NK-92 (cell line): ENCODE data around the gene FAM43B.
A peak's percentile ranks its signal among the peaks of the same experiment; 100 is the strongest.
"Not testable (repeated sequence)": the region's sequence is repeated elsewhere in the genome, so short reads cannot be mapped to it uniquely, and the experiment has no call there.

Source experiments
- DNase-seq: peaks from one replicate; lab custom pipeline; 2025; ENCODE audit not compliant: unreplicated experiment; lab: John Stamatoyannopoulos, UW

FAM43B gene, protein sequence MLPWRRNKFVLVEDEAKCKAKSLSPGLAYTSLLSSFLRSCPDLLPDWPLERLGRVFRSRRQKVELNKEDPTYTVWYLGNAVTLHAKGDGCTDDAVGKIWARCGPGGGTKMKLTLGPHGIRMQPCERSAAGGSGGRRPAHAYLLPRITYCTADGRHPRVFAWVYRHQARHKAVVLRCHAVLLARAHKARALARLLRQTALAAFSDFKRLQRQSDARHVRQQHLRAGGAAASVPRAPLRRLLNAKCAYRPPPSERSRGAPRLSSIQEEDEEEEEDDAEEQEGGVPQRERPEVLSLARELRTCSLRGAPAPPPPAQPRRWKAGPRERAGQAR

DNA sequence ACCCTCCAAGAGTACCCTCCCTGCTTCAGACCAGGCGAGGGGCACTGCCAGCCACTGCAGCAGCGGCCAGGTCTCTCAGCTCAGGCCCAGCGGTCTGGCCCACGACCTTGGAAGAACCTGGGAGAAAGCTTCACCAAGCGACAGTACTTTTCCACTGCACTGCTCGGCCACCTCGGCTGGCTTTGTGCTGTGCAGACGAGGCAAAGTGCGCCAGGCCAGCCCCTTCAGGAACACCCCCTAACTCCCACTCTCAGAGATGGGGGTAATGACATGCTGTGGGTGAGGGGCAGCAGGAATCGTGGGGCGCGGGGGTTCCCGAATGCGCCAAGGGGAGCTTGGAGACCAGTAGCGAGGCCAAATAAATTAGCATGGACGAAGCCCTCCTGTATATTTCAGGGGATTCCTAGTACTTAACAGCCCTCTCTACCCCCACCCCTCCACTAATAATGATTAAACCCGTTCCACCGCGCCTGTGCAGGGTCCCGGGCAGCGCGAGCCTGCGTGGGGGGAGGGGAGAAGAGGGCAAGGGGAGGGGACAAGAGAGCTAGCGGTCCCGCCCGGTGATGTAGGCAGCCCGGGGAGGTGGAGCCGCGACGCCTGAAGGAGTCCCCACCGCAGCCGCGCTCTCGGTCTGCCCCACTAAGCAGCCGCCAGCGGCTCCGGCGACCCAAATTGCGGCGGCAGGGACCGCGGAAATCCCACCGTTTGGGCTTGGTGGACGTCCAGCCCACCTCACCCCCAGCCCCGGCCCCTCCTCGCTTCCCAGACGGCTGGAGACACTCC is at the start of gene FAM43B:
TSS of gene FAM43B (plus strand) at position 629 of the 783 bp plus-strand sequence. CDS start 401 bp downstream, outside the sequence.
- no peak for DNase-seq

DNA sequence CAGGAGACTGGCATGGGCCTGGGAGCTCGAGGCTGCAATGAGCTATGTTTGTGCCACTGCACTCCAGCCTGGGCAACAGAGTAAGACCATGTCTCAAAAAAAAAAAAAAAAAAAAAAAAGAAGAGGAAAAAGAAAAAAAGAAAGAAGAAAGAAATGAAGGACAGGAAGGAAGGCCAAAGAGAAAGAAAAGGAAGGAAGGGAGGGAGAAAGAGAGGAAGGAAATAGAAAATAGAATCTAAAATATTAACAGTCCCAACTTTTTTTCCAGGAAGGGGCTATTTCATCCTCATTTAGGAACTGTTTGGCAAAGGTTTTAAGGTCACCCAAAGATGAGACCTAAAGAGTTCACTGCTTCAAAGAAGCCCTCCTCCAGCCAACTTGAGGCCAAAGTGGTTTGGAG is 46.9 kb upstream of the FAM43B start:
- DNase-seq, result no peak

DNA sequence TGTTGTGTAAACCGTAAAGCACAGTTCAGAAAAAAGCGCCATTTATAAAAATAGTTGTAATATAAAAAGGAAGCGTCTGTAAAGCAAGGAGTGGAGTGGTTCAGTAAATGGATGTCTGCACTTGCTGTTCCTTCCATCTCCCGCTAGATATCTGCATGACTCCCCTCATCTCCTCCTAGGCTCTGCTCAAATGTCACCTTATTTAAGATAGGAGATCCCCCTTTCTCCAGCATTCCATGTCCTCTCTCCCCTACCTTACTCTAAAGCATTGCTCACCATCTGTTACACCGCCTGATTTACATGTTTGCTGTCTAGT is 45.2 kb upstream of the FAM43B start:
- DNase-seq, result no peak

DNA sequence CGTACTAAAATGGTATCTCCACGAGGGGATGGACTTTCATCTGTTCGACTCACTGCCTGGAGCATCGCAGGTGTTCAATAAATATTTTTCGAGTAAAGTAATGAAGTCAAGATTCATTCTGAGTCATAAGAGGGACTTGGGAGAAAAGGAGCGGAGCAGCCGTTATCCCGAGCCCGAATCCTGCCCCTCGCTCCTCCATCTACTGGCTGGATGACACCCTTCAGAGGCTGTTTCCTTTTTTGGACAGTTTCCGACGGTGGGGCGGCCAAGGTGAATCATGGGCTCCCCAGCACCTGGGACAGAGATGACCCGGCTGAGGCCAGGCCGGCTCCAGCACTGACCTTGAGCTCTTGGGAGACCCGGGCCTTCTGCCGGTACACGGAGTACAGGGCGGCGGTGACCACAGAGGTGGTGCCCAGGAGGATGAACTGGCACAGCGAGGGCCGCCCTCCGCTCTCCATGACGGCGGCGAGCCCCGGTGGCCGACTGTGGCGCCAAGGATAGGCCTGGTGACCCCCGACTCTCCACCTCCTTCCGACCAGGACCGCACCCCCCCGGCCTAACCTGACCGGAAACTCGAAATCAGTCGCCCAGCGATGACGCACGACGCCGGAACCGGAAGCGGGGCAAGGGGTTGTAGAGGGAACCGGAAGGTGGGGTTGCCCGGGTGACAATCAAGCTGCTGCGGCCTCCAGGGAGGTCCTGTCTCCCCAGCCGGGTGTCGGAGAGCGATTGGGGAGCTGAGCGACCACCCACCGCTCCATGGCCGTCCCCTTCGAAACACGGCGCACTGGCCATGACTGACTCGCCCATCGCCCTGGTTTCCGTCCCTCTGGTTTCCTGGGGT is 44.6 kb upstream of the FAM43B start, which contains the start of gene MUL1:
TSS of gene MUL1 (minus strand) at position 588 of the 847 bp plus-strand sequence. CDS start at position 461, 127 bp downstream.
- DNase-seq, result peak; percentile 23

DNA sequence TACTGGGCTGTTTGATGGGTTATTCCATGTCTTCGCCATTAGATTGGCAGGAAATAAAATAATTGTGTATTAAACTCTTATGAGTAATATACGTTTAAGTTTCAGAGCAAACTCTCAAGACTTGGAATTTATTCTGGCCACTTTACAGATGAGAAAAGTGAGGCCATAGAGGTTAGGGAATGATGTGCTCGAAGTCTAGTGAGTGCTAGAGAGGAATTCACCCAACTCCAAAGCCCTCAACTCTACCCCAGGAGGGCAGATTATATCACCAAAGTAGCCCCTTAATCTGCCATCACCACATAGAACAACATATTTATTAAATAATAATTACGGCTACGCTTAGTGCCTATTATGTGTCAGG is 44.0 kb upstream of the FAM43B start:
- DNase-seq, result no peak

DNA sequence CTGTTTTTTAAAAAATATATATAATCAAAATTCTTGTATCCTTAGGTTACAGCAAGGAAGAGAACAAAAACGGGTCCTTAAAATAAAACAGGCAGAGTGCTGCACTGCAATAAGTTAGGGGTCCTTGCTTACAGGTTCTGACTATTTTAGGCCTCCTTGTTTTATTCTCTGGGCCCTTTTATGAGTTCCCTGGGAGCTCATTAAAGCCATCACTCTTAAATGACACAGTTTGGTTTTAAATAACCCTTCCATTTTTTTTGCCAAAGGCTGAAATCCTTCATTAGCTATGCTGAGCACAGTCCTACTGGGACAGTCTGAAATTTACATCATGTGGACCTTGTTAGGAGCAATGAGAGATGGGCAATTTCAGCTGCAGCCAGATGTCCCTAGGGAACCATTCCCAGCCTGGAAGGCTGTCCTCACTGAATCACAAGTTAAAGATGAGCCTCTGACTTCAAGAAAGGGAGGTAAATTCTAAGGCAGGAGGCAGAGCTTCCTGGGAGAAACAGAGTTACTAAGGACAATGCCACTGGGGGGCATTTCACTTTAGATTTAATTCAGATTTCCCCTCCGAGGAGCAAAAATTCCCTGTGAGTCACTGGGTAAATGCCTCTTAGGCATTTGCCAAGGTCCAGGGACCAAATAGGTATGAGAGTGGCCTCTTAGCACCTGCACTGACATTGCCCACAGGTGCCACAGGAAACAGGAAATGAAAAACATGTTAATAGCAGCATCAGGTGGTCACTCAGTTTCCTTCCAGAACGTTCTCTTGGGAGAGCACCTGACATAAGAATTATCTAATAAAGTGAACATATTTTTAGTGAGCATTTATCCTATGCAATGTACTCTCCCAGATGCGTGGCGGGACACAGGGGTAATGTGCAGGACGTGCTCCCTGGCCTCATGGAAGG is 40.6 kb upstream of the FAM43B start:
- DNase-seq, result no peak

DNA sequence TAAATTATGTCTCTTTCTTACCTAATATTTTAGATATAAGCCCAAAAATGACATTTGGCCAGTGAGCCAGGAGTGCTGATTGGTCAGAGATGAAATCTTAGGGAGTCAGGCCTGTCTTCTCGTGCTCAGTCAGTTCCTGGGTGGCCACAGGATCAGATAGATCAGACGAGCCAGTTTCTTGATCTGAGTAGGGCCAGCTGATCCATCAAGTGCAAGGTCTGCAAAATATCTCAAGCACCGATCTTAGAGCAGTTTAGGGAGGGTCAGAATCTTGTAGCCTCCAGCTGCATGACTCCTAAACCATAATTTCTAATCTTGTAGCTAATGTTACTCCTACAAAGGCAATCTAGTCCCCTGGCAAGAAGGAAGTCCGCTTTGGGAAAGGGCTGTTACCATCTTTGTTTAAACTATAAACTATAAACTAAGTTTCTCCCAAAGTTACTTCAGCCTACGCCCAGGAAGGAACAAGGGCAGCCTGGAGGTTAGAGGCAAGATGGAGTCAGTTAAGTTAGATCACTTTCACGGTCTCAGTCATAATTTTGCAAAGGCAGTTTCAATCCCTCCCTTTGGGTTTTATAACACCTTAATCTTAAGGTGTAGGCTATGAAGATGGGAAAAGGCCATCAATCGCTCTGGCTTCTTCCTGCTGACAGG is 32.6 kb upstream of the FAM43B start:
- not testable (repeated sequence) for DNase-seq

DNA sequence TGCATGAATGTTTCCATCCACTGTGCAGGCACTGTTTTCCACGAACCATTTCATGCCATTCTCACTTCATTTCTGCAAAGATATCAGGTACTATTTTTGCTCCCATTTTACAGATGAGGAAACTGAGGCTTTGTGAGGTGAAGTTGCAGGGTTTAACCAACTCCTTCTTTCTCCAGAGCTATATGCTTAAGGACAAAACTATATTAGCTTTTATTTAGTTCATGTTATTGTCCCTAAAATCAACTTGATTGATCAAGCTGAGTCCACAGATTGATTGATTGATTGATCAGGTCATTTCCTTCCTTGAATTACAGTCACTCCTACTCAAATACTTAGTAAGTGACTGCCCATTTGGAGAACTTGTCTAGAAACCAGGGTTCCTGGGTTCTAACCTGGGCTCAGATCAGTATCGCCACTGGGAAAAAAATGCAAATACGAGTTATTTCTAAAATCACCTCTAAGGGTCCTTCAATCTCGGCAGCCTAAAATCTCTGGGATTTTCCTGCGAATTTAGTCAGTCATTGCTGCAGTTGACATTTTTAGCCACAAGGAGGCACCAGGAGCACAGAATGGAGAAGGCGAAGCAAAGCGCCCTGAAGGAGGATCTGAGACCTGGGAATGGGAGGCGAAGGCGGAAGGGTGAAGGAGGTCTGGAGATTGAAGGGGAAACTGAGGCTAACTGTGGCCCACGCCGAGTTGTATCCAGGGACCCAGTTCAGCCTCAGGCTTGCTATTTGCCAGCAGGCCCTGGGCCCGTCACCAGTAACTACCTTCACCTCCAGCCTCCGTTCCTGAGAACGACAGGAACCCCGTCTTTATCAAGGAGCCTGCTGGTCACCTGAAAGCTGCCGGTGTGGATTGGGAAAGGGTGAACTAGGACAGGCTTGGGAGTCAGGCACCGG is 30.2 kb upstream of the FAM43B start:
- no peak for DNase-seq

DNA sequence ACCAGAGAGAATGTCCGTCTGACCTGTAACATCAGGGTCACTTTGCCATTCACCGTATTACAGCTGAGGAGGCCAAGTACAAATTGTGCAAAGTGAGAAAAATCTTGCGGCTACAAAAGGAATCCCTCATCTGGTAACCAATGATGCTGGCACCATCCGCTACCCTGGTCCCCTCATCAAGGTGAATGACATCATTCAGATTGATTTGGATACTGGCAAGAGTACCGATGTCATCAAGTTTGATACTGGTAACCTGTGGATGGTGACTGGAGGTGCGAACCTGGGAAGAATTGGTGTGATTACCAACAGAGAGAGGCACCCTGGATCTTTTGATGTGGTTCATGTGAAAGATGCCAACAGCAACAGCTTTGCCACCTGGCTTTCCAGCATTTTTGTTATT is 26.1 kb upstream of the FAM43B start:
- DNase-seq, result no peak

DNA sequence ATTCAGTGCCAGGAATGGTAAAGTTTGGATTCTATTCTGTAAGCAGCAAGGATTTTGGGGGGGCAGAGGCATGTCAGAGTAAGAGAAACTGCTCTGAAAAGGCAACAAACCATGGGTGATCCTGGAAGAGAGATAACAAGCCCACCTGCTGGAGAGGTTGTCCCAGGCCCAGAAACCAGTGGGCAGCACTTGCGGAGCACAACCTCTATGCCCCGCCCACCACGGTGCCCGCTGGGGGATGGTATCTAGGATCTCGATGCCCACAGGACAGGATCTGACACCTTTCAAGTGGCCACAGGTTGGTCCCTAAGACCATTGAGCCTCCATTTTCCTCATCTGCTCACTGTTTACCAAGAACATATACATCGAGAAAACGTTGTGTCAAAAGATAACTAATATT is 24.2 kb upstream of the FAM43B start:
- DNase-seq, result no peak

DNA sequence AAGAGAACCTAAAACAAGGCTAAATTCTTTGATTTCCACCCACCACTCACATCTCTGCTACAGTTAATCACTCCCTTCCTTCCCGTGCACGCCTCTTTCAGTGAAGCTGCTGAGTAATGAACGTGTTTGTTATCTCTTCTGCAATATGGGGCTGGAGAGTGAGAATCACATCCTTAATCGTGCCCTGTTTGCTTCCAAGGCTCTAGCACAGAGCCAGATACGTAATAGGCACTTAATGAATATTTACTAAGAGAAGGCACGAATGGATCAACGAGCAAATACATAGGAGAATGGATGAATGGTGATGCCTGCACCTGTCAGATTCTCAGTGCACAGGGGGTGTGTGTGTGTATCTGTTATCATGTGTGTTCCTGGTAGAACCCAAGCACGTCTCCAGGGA is 22.1 kb upstream of the FAM43B start:
- DNase-seq, result no peak

DNA sequence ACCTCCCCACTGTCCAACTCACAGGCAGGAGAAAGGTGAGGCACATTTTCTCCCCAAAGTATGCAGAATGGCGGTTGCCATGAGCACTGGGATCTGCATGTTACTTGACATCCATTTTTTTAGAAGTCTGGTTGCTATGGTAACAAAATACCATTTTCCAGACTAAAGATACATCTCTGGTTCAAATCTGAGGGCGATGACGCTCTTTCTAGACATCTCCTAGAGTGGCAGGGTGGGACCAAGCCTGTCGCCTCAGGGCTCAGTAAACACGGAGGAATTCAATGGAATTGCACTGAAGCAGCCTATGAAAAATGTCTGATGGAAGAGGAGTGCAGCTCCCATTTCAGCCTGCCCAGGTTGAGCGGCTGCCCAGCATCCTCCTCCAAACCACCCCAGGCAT is 21.5 kb upstream of the FAM43B start:
- DNase-seq, result no peak

DNA sequence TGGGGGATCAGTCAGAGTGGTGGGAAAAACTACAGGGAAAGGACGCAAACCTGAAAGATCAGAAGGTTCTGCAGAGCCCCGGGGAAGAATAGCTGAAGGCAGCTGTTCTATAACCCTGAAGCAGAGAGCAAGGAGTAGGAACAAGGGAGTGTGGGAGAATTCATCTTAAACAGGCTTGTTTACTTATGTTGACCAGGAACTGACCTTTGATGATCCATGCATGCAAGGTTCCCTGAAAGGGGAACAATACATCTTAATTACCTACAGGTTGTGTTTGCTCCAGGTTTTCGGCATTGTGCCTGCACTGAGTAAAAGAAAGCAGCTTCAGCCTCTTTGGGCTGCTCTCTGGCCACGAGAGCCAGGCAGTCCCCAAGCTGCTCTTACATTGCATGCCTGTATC is 18.7 kb upstream of the FAM43B start:
- DNase-seq, result no peak

DNA sequence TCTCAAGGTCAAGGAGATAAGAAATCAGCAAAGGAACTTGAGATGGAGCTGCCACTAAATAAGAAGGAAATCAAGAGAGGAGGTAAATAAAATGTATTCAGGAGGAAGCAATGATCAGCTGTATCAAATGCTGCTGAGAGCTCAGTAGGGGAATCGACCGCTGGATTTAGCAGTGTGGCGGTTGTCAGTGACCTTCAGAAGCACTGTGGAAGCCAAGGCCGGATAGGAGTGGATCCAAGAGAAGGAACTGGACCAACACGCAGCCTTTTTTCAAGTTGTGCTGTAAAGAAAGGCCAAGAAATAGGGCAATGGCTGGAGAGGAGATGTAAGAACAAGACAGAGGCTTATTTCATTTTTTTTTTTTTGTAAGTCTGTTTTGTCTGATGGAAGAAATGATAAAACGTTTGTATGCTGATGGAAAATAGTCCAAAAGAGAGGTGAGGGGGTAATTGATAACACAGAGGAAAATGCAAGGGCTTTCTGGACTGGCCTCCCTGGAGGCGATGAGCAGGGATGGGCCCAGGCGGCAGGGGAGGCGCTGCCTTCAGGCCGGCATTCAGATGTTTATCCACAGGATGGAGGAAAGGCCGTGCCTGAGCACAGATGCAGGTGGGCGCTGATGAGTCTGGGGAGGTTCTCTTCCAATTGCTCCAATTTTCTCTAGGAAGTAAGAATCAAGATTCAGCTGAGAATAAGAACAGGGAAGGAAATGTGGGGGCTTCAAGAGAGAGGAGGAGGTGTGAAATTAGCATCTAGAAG is 17.5 kb upstream of the FAM43B start:
- DNase-seq, result no peak

DNA sequence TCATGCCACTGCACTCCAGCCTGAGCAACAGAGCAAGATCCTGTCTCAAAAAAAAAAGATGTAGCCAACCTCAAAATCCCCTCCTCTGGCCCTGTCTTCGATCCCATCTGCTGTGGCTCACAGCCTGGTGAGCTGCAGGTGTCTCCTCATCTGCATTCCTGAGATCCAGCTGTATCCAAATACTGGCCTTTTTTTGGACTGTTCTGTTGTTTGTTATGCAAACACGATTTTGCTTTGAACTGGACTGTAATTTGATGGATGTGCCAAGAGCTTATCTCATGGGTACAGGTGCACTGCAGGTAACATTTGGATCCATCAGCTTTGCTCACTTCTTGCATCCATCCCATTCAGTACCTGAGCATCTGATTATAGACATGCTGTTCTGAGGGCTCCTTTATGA is 14.1 kb upstream of the FAM43B start:
- no peak for DNase-seq

DNA sequence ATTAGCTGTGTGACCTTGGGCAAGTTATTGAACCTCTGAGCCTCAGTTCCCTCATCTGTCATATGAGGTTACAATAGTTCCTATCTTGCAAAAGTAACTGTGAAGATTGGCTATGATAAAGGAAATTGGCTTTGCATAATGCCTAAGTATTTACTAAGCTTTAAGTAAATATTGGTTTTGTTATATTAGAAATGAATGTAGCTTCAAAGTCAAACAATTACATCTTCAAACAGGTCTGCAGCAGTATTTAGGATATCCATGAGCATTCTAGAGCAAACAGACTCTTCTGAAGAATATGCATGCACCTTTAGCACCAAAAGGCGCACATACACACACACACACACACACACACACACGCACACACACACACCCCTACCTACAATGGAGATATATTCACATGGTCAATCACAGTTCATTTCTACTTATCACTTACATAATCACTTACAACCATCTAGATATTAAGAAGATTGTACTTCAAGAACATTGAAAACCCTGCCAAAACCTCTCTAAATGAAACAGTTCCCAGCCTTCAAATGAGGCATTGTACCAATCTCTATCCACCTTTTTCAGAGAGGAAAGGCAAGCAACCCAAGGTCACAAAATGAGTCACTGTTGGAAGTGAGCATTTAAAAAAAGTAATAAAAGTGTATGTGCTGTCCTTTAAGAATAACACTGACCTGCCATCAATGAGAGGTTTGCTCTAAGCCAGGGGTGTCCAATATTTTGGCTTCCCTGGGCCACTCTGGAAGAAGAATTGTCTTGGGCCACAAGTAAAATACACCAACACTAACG is 13.4 kb upstream of the FAM43B start:
- DNase-seq, result no peak

DNA sequence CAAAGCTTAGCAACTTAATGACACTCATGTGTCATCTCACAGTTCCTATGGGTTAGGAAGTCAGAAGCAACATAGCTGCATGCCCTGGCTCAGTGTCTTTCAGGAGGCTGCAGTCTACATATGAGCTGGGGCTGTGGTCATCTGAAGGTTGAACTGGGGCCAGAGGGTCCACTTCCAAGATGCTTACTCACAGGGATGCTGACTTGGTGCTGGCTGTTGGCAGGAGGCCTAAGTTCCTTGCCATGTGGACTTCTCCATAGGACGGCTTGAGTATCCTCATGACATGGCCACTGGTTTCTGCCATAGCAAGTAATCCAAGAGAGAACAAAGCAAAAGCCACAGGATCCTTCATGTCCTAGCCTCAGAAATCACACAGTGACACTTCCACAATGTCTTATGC is 12.1 kb upstream of the FAM43B start:
- no peak for DNase-seq

DNA sequence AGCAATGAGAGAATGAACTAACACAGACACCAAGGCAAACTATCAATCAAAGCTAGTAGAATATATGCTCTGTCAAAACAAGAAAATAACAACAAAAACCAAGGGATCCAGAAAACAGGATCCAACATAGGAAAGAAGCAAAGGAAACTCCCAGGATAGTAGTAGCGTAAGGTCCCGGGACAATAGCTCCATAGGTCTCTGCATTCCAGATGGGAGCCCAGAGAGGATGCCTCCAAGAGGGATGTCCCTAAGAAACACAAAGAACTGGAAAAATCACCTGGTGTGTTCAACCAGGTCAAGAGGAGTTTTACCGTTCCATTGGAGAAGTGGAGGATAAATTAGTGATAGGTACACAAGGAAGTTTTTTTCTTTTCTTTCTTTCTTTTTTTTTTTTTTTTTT is 5.7 kb upstream of the FAM43B start:
- no peak for DNase-seq
